ENCODE data around the gene CD99L2.

GRCh38 chrX:150845091-150845490, 53.4 kb downstream of the CD99L2 start:
- TF ChIP-seq, protein P1, sequence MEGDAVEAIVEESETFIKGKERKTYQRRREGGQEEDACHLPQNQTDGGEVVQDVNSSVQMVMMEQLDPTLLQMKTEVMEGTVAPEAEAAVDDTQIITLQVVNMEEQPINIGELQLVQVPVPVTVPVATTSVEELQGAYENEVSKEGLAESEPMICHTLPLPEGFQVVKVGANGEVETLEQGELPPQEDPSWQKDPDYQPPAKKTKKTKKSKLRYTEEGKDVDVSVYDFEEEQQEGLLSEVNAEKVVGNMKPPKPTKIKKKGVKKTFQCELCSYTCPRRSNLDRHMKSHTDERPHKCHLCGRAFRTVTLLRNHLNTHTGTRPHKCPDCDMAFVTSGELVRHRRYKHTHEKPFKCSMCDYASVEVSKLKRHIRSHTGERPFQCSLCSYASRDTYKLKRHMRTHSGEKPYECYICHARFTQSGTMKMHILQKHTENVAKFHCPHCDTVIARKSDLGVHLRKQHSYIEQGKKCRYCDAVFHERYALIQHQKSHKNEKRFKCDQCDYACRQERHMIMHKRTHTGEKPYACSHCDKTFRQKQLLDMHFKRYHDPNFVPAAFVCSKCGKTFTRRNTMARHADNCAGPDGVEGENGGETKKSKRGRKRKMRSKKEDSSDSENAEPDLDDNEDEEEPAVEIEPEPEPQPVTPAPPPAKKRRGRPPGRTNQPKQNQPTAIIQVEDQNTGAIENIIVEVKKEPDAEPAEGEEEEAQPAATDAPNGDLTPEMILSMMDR (conservative IDR thresholded peaks at IDR 0.05; ENCODE audit: low read depth, low read length) = no peak
- no peak for TF ChIP-seq EZH2 (IDR thresholded peaks at IDR 0.05; ENCODE audit: borderline replicate concordance, low read depth, low read length, poor library complexity, severe bottlenecking)

Measured in A673 (cell line).